Measurements from ENCODE around the gene OSBPL1A.

DNA sequence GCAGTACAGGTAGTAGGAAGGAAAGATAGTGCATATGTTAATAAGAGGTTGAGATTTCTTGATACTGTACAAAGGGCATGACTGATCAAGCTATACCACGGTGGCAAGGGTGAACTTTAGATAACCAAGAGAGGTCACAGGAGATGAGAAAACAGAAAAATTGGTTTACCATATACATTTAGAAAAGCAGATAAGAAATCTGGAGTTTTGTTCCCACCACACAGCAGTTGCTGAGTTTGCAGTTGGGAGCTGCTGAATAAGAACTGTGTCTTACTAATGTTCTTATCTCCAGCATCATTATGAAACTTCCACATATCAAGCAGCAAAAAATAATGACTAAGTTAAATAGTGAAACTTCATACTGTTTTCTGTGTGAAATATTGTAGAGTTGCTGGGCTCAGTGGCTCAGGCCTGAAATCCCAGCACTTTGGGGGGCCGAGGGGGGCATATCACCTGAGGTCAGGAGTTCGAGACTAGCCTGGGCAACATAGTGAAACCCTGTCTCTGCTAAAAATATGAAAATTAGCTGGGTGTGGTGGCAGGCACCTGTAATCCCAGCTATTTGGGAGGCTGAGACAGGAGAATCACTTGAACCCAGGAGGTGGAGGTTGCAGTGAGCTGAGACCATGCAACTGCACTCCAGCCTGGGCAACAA, 16.9 kb upstream of the OSBPL1A start:
- TF ChIP-seq, protein P1, sequence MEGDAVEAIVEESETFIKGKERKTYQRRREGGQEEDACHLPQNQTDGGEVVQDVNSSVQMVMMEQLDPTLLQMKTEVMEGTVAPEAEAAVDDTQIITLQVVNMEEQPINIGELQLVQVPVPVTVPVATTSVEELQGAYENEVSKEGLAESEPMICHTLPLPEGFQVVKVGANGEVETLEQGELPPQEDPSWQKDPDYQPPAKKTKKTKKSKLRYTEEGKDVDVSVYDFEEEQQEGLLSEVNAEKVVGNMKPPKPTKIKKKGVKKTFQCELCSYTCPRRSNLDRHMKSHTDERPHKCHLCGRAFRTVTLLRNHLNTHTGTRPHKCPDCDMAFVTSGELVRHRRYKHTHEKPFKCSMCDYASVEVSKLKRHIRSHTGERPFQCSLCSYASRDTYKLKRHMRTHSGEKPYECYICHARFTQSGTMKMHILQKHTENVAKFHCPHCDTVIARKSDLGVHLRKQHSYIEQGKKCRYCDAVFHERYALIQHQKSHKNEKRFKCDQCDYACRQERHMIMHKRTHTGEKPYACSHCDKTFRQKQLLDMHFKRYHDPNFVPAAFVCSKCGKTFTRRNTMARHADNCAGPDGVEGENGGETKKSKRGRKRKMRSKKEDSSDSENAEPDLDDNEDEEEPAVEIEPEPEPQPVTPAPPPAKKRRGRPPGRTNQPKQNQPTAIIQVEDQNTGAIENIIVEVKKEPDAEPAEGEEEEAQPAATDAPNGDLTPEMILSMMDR (IDR thresholded peaks at IDR 0.05; ENCODE audit: low read depth, low read length) = no peak
- no peak for TF ChIP-seq EZH2phosphoT487 (IDR thresholded peaks at IDR 0.05; ENCODE audit: low read depth)

Measured in OCI-LY3 (cell line).